GM18517 (cell line): ENCODE data around the gene ZNF473.
"Not testable (repeated sequence)": the region's sequence is repeated elsewhere in the genome, so short reads cannot be mapped to it uniquely, and the experiment has no call there.

Experiments used
- ATAC-seq: cut with Tn5 transposase; IDR thresholded peaks from one replicate; pipeline ENCODE4 v1.9.1; 2021; ENCODE audit warnings: mild to moderate bottlenecking, moderate library complexity; ENCODE audit not compliant: unreplicated experiment

The ZNF473 gene

GRCh38 chr19:50047671-50048070 is 21.9 kb downstream of the ZNF473 start:
- ATAC-seq, result no peak

GRCh38 chr19:50050406-50051227 is 24.8 kb downstream of the ZNF473 start:
- ATAC-seq, result no peak

GRCh38 chr19:50051228-50051895 is 25.6 kb downstream of the ZNF473 start:
- ATAC-seq, result not testable (repeated sequence)

- ATAC-seq, result no peak
Measured at GRCh38 chr19:50051964-50052363, 26.2 kb downstream of the ZNF473 start.

DNA sequence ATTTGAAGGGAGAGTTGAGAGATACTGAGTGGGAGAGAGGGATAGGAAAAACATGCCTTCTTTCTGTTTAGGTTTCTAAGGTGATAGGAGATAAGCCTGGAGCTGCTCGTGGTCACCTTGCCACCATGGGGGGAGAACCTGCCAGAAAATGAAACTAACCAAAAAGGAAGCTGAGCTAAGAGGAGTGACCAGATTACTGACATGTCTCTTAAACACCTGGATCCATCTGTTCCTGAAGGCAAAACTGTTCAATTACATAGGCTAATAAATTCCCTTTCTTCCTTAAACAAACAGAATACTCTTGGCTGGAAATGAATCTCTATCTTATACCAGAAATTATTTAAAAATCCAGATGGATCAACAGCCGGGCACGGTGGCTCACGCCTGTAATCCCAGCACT is 27.3 kb downstream of the ZNF473 start:
- ATAC-seq, result no peak

- ATAC-seq, result no peak
Measured at GRCh38 chr19:50058425-50058824, 32.6 kb downstream of the ZNF473 start.

- ATAC-seq, result no peak
Measured at GRCh38 chr19:50059045-50059444, 33.2 kb downstream of the ZNF473 start.

GRCh38 chr19:50060107-50060506 is 34.3 kb downstream of the ZNF473 start:
- ATAC-seq, result no peak

DNA sequence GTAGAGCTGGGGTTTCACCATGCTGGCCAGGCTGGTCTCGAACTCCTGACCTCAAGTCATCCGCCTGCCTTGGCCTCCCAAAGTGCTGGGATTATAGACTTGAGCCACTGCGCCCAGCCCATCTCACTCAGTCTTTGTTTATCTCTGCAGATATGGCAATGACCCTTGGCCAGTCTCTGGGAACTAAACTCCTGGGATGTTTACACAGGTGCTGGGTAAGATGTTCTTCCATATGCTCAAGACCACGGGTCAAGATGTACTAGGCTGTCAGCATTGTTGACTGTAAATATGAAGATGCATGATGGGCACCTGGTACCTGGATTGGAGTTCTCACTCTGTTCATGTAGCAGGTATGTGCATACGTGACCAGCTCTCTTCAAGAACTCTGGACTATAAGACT is 35.8 kb downstream of the ZNF473 start:
- ATAC-seq, result no peak

DNA sequence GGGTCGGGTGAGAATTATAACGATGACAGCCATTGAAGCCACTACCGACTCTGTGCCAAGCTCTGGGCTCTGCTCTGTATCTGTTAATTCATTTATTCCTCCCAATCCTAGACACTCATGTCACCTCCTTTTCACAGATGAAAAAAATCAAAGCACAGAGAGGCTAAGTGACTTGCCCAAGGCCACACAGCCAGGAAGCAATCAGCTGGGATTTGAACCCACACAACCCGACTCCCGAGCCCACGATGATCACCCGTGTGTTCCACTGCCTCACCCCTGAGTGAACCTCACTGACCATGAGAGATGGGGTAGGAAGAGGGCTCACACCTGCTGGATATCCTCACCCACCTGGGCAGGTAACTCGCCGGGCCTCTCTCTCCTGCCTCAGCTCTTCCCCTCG is 40.1 kb downstream of the ZNF473 start:
- no peak for ATAC-seq

GRCh38 chr19:50067575-50067974 is 41.8 kb downstream of the ZNF473 start:
- ATAC-seq, result no peak

DNA sequence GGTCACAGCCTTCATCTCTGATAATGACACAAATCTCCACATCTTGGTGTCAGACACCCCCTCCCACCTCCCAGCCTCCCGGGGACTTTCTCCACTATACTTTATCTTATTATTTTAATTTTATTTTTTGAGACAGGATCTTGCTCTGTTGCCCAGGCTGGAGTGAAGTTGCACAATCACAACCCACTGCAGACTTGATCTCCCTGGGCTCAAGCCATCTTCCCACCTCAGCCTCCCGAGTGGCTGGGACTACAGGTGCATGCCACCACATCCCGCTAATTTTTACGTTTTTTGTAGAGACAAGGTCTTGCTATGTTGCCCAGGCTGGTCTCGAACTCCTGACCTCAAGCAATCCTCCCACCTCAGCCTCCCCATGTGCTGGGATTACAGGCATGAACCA is 42.6 kb downstream of the ZNF473 start:
- not testable (repeated sequence) for ATAC-seq

DNA sequence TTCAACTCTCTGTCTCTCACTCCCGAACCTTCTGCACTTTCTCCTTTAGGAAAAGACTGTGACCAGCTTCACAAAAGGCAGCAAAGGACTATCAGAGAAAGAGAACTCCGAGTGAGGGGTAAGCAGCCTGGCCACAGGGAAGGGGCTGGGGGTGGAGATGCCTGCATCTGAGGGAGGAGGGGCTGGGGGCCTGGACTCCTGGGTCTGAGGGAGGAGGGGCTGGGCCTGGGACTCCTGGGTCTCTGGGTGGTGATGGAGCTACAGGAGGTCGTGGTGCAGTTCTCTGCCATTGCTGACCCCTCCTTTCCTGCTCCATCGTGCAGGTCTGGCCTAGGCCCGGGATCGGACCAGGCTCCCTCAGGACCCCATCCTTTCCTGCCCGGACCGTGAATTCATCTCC is 49.3 kb downstream of the ZNF473 start:
- not testable (repeated sequence) for ATAC-seq

DNA sequence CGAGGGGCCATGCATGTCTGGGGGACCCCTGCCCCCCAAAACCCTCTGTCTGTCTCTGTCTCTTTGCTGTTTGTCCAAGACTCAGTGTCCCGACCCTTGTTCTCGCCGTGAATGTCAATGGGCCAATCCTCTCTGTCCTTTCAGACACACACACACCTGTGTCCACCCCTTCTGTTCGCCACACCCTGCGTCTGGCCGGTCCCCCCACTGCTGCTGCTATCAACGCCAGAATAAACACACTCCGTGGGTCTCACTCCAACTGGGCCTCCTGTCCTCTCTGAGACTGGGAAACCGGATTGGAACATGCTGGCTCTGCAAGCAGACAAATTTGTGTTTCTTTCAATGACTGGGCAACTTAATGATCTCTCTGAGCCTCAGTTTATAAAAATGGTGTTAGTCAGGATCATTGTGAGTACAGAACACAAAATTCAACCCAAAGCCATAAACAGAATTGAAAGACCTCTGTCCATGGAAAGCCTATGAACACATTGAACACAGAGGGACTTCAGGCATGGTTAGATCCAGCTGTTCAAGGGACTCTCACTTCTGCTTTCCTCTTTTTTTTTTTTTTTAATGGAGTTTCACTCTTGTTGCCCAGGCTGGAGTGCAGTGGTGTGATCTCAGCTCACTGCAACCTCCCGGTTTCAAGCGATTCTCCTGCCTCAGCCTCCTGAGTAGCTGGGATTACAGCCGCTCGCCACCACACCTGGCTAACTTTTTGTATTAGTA is 50.0 kb downstream of the ZNF473 start:
- ATAC-seq, result not testable (repeated sequence)

DNA sequence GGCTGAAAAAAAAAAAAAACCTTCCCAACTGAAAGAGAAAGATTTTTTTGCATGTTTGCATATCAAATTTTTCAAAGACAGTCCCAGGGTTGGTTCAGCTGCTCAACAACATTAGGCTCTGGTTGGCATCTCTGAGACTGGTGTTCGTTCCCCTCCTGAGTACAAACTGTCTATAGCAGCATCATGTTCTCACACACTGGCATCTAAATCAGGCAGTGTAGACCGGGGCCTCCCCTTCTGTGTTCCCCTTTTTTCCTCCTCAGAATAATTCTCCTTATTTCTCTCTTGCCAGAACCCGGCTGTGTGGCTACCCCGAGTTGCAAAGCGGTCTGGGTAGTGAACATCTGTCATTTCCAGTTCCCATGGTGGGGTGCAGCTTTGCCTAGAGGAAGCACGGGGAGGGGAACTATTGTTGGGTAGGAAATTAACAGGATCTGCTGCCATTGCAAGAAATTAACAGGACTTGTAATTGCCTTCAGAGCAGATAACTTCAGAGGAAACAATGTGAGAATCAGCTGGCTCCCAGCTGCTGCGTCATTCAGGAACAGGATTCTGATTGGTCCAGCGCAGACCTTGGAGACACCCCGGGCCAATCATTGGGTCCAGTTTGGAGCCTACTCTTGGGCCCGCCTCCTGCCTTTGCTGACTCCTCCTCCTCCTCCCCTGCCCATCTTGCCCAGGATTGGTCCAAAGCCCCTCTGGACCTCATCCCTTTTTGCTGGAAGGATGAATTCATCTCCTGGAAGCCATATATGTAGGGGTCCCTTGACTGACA is 51.0 kb downstream of the ZNF473 start:
- not testable (repeated sequence) for ATAC-seq

GRCh38 chr19:50079014-50079413 is 53.2 kb downstream of the ZNF473 start:
- ATAC-seq, result not testable (repeated sequence)

DNA sequence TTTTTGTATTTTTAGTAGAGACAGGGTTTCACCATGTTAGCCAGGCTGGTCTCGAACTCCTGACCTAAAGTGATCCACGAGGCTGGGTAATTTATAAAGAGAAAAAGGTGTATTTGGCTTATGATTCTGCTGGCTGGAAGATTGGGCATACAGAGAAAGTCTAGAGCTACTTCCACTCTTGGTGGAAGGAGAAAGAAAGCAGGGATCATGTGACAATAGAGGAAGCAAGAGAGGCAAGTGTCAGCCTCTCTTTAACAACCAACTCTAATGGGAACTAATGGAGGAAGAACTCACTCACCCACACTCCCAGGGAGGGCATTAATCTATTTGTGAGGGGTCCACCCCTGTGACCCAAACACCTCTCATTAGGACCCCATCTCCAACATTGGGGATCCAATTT is 58.6 kb downstream of the ZNF473 start:
- not testable (repeated sequence) for ATAC-seq

DNA sequence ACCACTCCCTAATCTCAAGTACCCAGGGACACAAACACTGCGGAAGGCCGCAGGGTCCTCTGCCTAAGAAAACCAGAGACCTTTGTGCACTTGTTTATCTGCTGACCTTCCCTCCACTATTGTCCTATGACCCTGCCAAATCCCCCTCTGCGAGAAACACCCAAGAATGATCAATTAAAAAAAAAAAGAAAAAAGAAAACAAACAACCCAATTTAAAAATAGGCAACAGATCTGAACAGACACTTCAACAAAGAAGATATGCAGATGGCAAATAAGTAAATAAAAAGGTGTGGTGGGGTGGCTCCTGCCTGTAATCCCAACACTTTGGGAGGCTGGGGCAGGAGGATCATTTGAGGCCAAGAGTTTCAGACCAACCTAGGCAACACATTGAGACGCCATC is 61.3 kb downstream of the ZNF473 start:
- not testable (repeated sequence) for ATAC-seq

GRCh38 chr19:50090706-50091105 is 64.9 kb downstream of the ZNF473 start:
- ATAC-seq, result not testable (repeated sequence)

DNA sequence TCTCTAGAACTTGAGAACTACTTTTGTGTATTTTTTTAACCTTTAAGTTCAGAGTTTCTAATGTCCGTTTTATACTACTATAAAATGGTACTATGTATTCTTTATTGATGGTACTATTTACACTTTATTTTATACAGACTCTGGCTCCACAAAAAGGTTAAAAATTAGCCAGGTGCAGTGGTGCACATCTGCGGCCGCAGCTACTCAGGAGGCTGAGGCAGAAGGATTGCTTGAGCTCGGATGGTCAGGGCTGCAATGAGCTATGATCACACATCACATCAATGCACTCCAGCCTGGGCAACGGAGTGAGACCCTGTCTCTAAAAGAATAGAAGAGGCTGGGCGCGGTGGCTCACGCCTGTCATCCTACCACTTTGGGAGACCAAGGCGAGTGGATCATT is 66.0 kb downstream of the ZNF473 start:
- not testable (repeated sequence) for ATAC-seq

DNA sequence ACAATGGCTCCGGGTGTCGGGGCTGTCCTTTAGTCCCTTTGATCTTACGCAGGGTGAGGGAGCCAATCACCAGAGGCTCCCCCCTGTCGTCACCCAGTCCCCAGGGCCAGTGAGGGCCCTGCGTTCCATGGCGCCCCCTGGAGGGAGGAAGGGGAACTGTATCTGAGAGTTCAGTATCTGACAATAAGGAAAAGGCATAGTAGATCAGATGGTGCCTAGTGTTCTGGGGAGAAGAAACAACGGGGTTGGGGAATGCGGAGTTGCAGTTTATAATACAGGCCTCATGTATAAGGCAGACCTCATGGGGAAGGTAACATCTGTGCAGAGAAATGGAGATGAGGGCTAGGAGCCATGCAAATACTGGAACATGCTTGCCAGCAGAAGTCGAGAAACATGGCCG is 66.8 kb downstream of the ZNF473 start:
- ATAC-seq, result not testable (repeated sequence)
